C1 segment of cervical spinal cord (tissue), 14 donors: ENCODE data around the gene MROH2B.
"Not testable (repeated sequence)": the region's sequence is repeated elsewhere in the genome, so short reads cannot be mapped to it uniquely, and the experiment has no call there.

ENCODE experiments used
- DNase-seq, 14 donors: peaks; one replicate each; lab custom pipeline; 2025; lab: John Stamatoyannopoulos, UW

The MROH2B gene

DNA sequence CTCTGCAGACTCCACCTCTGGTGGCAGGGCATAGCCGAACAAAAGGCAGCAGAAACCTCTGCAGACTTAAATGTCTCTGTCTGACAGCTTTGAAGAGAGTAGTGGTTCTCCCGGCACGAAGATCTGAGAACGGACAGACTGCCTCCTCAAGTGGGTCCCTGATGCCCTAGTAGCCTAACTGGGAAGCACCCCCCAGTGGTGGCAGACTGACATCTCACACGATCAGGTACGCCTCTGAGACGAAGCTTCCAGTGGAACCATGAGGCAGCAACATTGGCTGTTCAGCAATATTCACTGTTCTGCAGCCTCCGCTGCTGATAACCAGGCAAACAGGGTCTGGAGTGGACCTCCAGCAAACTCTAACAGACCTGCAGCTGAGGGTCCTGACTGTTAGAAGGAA is 48.5 kb downstream of the MROH2B start:
- not testable (repeated sequence) for DNase-seq

DNA sequence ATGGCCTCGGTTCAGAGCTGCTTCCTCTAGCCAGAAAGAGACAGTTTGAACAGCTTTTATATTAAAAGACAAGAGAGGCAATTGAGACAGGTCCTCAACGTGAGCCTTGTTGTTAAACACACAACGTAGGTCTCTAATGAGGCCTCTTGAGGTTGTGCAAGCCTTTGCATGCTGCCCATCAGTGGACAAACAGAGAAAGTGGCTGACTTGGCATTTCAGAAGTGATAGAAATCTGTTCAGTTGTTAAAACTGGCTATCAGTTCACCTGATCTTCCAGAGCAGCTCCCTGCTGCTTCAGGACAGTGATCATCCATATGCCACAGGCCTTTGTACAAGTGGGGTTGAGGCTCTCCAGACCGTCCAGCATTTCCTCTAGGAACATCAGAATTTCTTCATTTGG is 58.8 kb downstream of the MROH2B start:
- DNase-seq: no peak

DNA sequence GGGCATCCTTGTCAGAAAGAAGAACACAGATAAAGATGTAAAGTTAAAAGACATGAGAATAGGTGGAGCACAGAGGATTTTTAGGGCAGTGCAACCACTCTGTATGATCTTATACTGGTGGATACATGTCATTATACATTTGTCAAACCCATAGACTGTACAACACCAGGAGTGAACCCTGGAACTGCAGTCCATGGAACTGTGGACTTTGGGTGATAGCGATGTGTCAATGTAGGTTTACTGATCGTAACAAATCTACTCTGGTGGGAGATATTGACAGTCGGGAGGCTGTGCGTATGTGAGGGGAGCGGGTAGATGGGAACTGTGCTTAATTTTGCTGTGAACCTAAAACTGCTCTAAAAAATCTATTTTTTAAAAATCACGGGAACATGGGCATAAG is 60.6 kb downstream of the MROH2B start:
- DNase-seq: no peak

DNA sequence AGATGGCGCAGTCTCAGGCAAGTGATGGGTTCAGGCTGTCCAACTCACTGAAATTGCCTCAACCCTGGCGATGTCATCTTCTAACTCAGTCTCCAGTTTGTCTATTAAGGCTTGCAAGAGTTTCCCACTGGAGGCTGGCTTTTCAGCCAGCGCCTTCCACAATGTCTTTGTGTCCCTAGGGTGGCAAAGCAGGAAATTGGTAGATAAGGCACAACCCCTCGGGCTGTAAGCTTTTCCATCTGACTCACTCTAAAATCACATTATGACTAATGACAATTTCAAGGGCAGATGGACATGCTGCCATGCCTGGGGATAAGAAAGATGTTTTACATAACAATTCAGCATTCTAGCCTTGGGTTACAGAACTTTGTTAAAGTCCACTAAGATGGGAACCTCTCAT is 61.9 kb downstream of the MROH2B start:
- no peak for DNase-seq

DNA sequence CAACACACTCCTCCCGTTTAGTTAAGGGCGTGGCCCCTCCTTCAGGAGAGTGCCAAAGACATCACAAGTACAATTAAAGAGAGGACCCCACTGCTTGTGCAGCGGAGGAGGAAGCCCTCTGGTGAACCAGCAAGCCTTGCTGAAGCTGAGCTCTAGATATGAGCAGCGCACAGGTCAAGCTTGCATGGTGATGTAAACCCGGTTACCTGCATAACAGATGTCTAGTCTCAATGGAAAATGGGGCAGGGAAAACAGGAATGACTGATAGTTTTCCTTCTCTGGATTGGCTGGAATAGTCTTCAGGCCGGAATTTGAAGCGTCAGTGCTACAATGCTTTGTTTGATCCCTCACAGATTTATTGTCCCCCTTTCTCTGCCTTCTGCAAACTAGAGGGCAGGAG is 66.2 kb downstream of the MROH2B start:
- DNase-seq: no peak

DNA sequence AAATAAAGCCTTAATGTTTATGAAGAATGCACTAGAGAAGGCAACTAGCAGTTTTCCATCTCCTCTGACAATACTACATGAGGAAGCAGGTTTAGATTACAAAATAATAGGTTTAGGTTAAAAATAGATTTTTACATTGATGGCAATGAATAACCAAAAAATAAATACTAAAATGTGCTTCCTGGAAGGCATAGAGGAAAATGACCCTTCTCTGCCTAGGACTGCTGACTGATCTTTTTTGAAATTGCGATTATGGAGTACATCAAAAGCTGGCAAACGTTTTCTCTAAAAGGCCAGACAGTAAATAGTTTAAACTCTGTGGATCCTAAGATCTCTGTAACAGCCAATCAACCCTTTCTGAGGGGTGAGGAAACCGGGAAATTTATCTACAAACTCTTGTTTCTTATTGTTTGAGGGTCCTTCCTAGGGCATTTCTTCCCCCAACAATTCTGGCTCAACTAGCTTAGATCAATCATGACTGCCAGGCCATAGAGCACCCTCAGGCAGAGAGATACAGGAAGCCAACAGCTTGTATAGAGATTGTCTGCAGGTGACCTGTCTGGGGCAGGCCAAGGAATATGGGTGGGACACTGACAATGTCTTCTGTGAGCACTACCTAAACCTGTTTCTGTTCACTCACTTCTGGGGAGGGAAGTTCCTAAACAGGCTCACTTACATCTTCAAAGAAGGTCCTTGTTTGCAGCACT is 67.3 kb downstream of the MROH2B start:
- no peak for DNase-seq

DNA sequence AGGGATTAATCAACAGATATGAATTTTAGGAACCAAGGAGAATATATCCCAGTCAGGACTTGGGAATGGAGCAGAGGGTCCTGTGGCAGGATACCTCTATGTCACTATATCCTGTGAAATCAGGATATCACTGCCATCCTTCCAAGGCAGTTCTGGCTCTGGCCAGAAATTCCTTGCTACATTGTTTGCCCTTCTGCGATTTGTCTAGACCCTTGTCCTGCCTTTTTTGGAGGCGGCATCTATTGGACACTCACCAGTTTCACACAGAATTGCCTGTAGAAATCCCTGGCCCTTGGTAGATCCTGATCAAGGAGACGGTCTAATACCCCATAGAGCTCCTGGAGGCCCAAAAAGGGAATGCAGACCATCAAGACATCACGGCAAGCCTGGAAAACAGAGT is 71.2 kb downstream of the MROH2B start:
- DNase-seq: no peak

DNA sequence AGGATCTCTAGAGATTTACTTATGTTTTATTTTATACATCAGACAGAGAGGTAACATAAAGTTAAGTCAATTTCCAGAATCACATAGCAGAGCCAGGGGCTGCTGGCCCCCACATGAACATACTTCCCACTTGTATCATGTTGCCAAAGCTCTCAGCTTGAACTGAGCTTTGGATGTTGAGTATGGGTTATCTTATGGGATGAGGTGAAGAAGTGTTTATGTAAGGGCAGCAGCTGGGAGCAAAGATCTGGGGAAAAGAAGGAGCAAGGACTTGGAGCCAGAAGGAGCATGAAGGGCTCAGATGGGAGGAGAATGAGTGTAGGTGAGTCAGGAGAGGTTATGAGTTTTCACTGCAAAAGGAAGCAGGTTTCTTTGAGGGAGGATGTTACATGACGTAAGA is 72.0 kb downstream of the MROH2B start:
- no peak for DNase-seq

DNA sequence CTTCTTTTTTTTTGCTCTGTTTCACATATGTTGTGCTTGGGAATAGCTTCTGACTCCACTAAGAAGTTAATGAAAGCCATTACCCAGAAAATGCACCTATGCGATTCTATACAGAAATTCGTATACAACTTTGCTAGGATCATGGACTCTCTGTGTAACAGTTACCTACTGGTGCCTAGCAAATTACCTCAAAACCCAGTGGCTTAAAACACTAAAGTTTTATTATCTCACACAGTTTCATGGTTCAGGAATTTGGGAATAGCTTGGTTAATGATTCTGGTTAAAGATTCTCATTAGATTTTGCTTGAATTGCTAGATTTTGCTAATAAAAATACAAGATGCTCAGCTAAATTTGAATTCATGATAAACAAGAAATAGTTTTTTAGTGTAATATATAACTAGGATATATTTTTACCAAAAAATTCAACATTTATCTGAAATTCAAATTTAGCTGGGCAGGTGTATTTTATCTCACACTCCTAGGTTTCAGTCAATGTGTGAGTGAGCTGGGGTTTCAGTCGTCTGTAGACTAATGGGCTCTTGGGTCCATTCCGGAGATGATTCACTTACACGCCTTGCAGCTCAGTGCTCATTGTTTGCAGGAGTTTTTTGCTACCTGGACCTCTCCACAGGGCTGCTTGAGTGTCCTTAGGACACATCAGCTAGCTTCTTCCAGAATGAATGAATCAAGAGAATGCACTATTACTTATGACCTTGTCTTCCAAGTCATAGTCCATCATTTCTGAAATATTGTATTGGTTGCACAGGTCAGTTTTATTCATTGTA is 75.1 kb downstream of the MROH2B start:
- DNase-seq: no peak

DNA sequence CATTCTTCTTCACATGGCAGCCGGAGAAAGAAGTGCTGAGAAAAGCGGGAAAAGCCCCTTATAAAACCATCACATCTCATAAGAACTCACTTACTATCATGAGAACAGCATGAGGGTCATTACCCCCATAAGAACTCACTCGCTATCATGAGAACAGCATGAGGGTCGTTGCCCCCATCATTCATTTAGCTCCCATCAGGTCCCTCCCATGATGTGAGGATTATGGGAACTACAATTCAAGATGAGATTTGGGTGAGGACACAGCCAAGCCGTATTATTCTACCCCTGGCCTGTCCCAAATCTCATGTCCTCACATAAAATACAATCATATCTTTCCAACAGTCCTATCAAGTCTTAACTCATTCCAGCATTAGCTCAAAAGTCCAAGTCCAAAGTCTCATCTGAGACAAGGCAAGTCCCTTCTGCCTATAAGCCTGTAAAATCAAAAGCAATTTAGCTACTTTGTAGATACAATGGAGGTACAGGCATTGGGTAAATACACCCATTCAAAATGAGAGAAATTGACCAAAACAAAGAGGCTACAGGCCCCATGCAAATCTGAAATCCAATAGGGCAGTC is 79.1 kb downstream of the MROH2B start:
- no peak for DNase-seq

DNA sequence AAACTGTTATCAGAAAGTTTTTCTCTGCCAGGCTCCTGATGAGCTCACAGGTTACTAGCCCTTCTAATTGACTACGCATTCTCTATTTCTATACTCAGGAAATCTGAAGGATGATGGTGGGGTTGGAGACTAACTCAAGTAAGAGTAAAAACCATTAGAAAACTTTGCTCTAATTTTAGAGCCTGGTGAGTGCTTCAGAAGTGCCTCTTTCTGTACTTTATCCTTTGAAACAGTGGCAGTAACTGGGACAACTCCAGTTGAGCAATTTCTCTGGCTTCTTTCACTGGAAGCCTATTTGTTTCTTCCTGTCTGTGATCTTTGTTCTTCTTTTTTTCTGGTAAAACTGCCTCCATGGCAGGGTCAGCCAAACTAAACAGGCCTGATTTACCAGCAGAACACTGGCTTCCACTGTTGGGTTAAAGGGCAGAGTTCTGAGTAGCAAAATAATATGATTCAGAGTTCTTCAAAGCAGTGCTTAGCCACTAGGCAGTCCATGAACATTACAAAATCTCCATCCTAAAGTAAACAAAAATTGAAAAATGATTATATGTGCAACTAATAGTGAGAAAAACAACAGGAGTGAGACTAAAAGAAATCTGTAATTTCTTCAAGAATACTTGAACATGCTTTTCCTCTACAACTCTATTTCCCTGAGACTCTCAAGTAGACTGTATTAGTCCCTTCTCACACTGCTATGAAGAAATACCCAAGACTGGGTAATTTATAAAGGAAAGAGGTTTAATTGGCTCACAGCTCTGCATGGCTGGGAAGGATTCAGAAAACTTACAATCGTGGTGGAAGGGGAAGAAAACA is 79.8 kb downstream of the MROH2B start:
- DNase-seq: peak in 8 of 14 donors; percentile 3 to 51 (median 14)

DNA sequence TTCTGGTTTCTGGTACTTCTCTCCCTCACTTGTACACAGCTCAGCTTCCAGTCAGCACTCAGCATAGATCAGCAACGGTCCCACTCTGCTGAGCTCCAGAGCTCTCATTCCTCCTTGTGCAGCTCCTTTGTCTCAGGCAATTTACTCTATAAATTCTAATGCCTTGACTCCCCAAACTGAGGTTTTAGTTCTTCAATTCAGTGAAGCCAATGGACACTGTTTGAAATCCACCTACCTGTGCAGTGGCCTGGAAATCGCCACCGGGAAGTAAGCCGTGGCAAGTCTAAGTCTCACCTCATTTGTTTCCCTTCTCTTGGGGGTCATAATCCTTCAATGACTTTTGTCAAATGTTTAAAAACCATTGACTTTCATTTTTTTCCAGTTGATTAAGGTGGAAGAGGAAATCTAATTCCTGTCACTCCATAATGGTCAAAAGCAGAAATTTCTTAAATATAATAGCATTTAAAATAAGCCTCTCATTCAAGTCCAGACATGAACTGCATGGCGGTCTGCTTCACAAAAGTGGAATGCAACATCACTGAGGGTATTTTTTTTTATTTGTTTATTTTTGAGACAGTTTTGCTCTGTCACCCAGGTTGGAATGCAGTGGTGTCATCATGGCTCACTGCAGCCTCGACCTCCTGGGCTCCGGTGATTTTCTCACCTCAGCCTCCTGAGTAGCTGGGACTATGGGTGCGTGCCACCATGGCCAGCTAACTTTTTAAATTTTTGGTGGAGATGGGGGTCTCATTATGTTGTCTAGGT is 82.2 kb downstream of the MROH2B start:
- no peak for DNase-seq

DNA sequence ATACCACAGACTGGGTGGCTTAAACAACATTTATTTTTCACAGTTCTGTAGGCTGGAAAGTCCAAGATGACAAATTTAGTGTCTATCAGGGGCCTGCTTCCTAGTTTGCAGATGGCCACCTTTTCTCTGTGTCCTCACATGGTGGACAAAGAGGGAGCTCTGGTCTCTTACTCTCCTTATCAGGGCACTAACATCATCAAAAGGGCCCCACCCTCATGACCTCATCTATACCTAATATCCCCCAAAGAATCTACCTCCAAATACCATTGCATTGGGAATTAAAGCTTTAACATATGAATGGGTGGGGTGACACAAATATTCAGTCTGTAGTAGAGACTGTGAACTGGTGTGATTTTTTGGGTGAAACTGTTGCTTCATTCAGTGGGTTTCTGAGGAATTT is 83.8 kb downstream of the MROH2B start:
- no peak for DNase-seq

DNA sequence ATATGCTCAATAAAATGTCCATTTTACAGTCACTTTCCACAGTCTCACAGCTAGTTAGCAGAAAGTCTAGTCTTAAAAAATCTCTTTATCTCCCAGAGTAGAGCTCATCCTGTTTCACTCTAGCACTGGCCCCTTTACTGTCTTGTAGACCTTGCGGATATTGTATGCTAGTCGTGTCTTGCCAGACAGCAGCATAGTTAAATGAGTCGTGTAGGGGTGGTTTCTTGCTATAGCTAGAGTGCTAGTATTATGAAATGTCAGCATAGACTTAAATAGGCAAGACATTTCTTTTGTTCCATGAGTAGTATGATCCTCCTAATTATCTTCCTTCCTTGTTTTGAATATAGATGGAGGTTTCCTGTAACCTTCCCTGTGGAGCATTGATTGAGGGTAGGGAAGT is 84.5 kb downstream of the MROH2B start:
- DNase-seq: no peak

DNA sequence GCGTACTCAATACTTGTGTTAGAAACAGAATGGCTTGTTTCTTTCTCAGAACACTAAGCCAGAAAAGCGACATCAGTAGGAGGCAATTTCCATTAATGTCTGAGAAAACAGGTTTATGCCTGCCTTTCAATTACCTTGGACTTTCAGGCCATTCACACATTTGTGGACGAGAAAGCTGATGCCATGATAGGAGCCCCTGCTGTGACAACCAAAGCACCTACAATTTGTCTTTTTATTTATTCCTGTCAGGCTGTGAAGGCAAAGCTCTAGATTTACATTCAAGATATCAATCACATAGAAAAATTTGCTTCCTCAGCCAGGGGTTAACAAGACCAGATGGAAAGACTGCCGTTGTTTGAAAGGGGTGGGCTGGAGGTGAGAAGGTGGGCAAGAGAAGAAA is 85.6 kb downstream of the MROH2B start:
- no peak for DNase-seq

DNA sequence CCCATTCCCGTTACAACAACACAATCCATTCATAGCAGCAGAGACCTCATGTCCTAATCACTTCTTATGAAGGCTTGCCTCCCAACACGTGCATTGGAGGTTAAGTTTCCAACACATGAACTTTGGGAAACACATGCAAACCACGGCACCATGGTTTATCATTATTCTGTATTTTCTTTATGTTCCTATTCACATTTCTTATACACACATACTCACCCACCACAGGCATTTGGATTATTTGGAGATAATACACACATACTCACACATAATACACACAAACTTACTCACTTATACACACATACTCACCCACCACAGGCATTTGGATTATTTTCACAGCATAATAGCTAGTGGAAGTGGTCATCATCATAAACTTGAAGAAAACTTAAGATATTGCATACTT is 86.3 kb downstream of the MROH2B start:
- DNase-seq: no peak

DNA sequence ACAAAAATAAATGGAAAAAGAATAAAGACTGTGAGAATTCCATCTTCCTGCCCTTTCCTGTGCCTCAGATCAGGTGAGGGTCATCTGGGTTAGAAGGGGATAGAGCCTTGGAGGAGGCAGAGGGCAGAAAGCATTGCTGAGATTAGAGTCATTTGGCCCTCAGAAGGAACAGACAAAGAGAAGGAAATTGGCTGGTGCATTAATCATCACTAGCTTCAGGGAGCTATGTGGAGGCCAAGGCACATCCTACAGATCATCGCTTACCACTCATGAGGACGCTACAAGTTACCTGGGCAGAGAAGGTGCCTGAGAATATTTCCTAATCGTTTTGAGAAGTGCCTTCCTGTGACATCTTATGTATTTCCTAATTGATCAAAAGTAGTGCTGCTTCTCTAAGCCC is 87.4 kb downstream of the MROH2B start:
- DNase-seq: no peak

DNA sequence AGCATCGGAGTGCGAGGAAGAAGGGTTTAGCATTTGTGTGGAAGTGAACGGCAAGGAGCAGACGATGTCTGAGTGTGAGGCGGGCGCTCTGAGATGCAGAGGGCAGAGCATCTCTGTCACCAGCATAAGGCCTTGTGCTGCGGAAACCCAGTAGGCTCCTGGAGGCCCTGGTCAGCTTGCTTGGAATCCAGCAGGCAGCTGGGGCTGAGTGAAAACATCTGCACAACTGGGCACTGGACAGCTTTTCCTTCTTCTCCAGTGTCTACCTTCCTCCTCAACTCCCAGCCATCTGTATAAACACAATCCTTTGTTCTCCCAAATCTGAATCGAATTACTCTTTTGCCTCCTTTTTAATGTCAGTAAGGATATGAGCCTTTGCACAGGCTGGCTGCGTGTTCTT is 89.7 kb downstream of the MROH2B start:
- no peak for DNase-seq

DNA sequence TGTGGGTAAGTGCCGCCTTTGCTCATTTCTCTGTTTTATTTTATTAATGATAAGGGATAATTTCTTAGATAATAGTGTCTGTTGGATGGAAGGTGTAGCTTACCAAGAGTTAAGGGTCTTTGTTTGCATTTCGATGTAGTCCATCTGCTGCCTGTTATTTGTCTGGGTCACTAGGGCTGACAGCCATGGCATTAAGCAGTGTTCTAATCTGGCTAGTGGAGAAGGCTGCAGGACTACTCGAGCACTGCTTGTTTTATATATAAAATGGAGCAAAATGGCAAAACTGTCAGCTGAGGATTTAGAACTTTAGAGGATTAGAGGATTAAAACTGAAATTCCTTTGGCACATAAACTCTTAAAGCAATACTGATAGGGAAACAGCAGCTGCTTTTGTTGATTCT is 94.3 kb downstream of the MROH2B start:
- no peak for DNase-seq

DNA sequence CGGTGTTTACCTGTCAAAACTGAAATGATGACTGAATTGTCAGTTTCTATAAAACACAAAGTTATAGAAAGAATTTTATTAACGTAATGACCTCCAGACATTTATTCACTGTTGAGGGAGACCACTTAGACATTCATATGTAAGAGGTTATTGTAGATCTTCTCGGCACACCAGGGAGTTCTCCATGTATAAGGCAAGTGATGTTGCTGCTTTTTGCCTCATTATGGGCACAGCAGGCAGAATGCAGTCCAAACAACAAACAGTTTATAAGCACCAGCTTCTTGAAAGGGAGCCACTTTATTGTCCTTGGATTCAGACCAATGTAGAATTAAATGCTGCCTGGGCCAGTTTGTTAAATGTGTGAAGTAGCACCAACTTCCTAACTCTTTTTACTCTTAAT is 95.1 kb downstream of the MROH2B start:
- no peak for DNase-seq

DNA sequence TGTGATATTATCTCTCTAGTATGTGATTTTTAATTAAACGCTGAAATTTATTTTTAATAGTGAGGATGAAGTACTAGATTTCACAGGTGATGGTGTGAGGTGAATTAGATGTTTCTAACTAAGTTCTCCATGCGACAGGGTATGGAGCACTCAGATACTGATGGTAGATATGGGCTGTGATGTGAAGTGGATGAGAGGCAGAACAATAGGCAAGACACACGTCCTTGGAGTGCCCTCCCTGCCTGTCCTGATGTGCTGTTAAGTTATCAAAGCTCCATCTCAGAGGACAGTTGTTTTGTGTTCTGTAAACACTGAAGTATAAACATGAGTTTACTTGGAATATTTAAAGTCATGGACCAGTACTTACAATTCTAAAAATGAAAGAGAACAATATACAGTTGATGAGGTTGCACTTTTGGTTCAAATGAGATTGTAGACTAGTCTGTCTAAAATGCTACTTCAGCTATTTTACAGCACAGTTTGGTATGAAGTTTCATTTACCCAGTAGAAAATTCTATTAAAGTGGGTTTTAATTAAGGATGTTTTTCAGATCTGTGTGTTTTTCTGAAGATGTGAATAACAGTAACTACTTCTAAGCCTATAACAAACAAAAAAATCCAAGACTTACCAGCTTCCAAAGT is 97.7 kb downstream of the MROH2B start:
- no peak for DNase-seq
